ENCODE measurements around the gene CDK9.
A peak's percentile ranks its signal among the peaks of the same experiment; 100 is the strongest.

The CDK9 gene

GRCh38 chr9:127803507-127804352, 17.9 kb downstream of the CDK9 start:
- ATAC-seq: peak; percentile 56
- no peak for TF ChIP-seq SNAI2 (CRISPR knock-in tag; IDR thresholded peaks at IDR 0.05)
- no peak for TF ChIP-seq OSR1 (CRISPR knock-in tag; IDR thresholded peaks at IDR 0.05)
- no peak for TF ChIP-seq CSDC2 (CRISPR knock-in tag; IDR thresholded peaks at IDR 0.05)
- no peak for TF ChIP-seq POU6F1 (CRISPR knock-in tag; IDR thresholded peaks at IDR 0.05; ENCODE audit: borderline replicate concordance, low read depth)
- TF ChIP-seq ZFP30 (CRISPR knock-in tag; IDR thresholded peaks at IDR 0.05): no peak
- TF ChIP-seq GLIS3 (CRISPR knock-in tag; IDR thresholded peaks at IDR 0.05): no peak
- TF ChIP-seq ZC3H10 (CRISPR knock-in tag; IDR thresholded peaks at IDR 0.05): no peak
- no peak for TF ChIP-seq PATZ1 (CRISPR knock-in tag; IDR thresholded peaks at IDR 0.05; ENCODE audit: borderline replicate concordance)
- no peak for TF ChIP-seq CREB5 (CRISPR knock-in tag; IDR thresholded peaks at IDR 0.05; ENCODE audit: low read depth)
- no peak for TF ChIP-seq BACH2 (CRISPR knock-in tag; IDR thresholded peaks at IDR 0.05; ENCODE audit: borderline replicate concordance)
- no peak for TF ChIP-seq TCF4 (CRISPR knock-in tag; IDR thresholded peaks at IDR 0.05; ENCODE audit: borderline replicate concordance)

GRCh38 chr9:127805620-127806019, 19.8 kb downstream of the CDK9 start:
- ATAC-seq: no peak
- TF ChIP-seq RARB (CRISPR knock-in tag; IDR thresholded peaks at IDR 0.05) (no peak), PATZ1 (CRISPR knock-in tag; IDR thresholded peaks at IDR 0.05; ENCODE audit: borderline replicate concordance) (no peak), TCF4 (CRISPR knock-in tag; IDR thresholded peaks at IDR 0.05; ENCODE audit: borderline replicate concordance) (no peak), CREB5 (CRISPR knock-in tag; IDR thresholded peaks at IDR 0.05; ENCODE audit: low read depth) (no peak), GLIS3 (CRISPR knock-in tag; IDR thresholded peaks at IDR 0.05) (no peak), BACH2 (CRISPR knock-in tag; IDR thresholded peaks at IDR 0.05; ENCODE audit: borderline replicate concordance) (no peak), OSR1 (CRISPR knock-in tag; IDR thresholded peaks at IDR 0.05) (no peak), ZNF70 (CRISPR knock-in tag; IDR thresholded peaks at IDR 0.05) (no peak), ZFP30 (CRISPR knock-in tag; IDR thresholded peaks at IDR 0.05) (no peak)

DNA sequence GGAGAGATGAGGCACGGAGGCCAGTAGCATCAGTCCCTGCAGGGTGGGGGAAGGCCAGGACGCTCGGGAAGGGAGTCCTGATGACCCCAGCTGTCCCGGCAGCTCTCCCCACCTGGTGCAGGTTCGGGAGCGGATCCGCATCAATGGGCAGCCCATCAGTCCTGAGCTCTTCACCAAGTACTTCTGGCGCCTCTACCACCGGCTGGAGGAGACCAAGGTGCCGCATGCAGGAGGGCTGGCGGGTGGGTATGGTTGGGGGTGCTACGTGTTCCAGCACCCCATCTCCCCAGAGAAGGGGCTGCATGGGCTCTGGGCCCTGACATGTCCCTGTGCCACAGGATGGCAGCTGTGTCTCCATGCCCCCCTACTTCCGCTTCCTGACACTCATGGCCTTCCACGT, 21.0 kb downstream of the CDK9 start:
- no peak for ATAC-seq
- TF ChIP-seq ESRRG (CRISPR knock-in tag; IDR thresholded peaks at IDR 0.05): no peak
- no peak for TF ChIP-seq POU6F1 (CRISPR knock-in tag; IDR thresholded peaks at IDR 0.05; ENCODE audit: borderline replicate concordance, low read depth)
- no peak for TF ChIP-seq ZNF565 (CRISPR knock-in tag; conservative IDR thresholded peaks at IDR 0.05; ENCODE audit: low read depth)
- TF ChIP-seq, protein P1, sequence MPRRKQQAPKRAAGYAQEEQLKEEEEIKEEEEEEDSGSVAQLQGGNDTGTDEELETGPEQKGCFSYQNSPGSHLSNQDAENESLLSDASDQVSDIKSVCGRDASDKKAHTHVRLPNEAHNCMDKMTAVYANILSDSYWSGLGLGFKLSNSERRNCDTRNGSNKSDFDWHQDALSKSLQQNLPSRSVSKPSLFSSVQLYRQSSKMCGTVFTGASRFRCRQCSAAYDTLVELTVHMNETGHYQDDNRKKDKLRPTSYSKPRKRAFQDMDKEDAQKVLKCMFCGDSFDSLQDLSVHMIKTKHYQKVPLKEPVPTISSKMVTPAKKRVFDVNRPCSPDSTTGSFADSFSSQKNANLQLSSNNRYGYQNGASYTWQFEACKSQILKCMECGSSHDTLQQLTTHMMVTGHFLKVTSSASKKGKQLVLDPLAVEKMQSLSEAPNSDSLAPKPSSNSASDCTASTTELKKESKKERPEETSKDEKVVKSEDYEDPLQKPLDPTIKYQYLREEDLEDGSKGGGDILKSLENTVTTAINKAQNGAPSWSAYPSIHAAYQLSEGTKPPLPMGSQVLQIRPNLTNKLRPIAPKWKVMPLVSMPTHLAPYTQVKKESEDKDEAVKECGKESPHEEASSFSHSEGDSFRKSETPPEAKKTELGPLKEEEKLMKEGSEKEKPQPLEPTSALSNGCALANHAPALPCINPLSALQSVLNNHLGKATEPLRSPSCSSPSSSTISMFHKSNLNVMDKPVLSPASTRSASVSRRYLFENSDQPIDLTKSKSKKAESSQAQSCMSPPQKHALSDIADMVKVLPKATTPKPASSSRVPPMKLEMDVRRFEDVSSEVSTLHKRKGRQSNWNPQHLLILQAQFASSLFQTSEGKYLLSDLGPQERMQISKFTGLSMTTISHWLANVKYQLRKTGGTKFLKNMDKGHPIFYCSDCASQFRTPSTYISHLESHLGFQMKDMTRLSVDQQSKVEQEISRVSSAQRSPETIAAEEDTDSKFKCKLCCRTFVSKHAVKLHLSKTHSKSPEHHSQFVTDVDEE (CRISPR knock-in tag; IDR thresholded peaks at IDR 0.05): no peak
- no peak for TF ChIP-seq SNAI2 (CRISPR knock-in tag; IDR thresholded peaks at IDR 0.05)
- TF ChIP-seq PPARA (CRISPR knock-in tag; IDR thresholded peaks at IDR 0.05; ENCODE audit: borderline replicate concordance): no peak
- no peak for TF ChIP-seq OSR1 (CRISPR knock-in tag; IDR thresholded peaks at IDR 0.05)
- TF ChIP-seq PATZ1 (CRISPR knock-in tag; IDR thresholded peaks at IDR 0.05; ENCODE audit: borderline replicate concordance): no peak
- TF ChIP-seq RARB (CRISPR knock-in tag; IDR thresholded peaks at IDR 0.05): no peak
- TF ChIP-seq ZNF70 (CRISPR knock-in tag; IDR thresholded peaks at IDR 0.05): no peak
- no peak for TF ChIP-seq ARNTL (CRISPR knock-in tag; IDR thresholded peaks at IDR 0.05; ENCODE audit: borderline replicate concordance, low read depth)
- TF ChIP-seq ZC3H10 (CRISPR knock-in tag; IDR thresholded peaks at IDR 0.05): no peak

Data from SK-N-SH treated with all-trans-retinoic acid at 6 μM for 48 hours (cell line).